ENCODE measurements around the gene SNRPD3. TPM values are rescaled to one million over a fixed set of nuclear protein-coding genes. Genes with fewer than 3 reads are reported as not detected.

Gene SNRPD3
- total and polyA plus RNA-seq, 9 of the 15 experiments (the other 6 are each of a cell fraction or from before 2014, with no cell fraction given): 131 to 366 (median 274) TPM

- no peak for TF ChIP-seq ELK3 (CRISPR knock-in tag; IDR thresholded peaks at IDR 0.05)
- TF ChIP-seq TAF15 (IDR thresholded peaks at IDR 0.05; ENCODE audit: low read depth, low read length): no peak
- TF ChIP-seq ZKSCAN3 (CRISPR knock-in tag; IDR thresholded peaks at IDR 0.05): no peak
- TF ChIP-seq XRCC4 (IDR thresholded peaks at IDR 0.05; ENCODE audit: extremely low read depth, insufficient read depth, insufficient read length): no peak
- TF ChIP-seq, protein P1, sequence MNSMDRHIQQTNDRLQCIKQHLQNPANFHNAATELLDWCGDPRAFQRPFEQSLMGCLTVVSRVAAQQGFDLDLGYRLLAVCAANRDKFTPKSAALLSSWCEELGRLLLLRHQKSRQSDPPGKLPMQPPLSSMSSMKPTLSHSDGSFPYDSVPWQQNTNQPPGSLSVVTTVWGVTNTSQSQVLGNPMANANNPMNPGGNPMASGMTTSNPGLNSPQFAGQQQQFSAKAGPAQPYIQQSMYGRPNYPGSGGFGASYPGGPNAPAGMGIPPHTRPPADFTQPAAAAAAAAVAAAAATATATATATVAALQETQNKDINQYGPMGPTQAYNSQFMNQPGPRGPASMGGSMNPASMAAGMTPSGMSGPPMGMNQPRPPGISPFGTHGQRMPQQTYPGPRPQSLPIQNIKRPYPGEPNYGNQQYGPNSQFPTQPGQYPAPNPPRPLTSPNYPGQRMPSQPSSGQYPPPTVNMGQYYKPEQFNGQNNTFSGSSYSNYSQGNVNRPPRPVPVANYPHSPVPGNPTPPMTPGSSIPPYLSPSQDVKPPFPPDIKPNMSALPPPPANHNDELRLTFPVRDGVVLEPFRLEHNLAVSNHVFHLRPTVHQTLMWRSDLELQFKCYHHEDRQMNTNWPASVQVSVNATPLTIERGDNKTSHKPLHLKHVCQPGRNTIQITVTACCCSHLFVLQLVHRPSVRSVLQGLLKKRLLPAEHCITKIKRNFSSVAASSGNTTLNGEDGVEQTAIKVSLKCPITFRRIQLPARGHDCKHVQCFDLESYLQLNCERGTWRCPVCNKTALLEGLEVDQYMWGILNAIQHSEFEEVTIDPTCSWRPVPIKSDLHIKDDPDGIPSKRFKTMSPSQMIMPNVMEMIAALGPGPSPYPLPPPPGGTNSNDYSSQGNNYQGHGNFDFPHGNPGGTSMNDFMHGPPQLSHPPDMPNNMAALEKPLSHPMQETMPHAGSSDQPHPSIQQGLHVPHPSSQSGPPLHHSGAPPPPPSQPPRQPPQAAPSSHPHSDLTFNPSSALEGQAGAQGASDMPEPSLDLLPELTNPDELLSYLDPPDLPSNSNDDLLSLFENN (IDR thresholded peaks at IDR 0.05; ENCODE audit: low read depth in 2 of 2, low read length in 2 of 2): peak in 1 of 2 experiments; percentile 40; a peak in 1 of 4 replicates
- no peak for TF ChIP-seq DNMT1 (IDR thresholded peaks at IDR 0.05)
- TF ChIP-seq NRF1 (conservative IDR thresholded peaks at IDR 0.05 in 1 of 2, IDR thresholded peaks at IDR 0.05 in 1 of 2): peak; percentile 88 to 89
- TF ChIP-seq DACH1 (IDR thresholded peaks at IDR 0.05; ENCODE audit: partially characterized antibody): no peak
- TF ChIP-seq CC2D1A (IDR thresholded peaks at IDR 0.05): no peak; the same call in 1 of the 2 replicates
- no peak for TF ChIP-seq MYBL2 (IDR thresholded peaks at IDR 0.05; ENCODE audit: low read depth)
- no peak for TF ChIP-seq MYBL2 (CRISPR knock-in tag; IDR thresholded peaks at IDR 0.05; ENCODE audit: borderline replicate concordance)
- peak; percentile 92 for TF ChIP-seq SP1 (CRISPR knock-in tag; IDR thresholded peaks at IDR 0.05)
- no peak for TF ChIP-seq FOXA3 (CRISPR knock-in tag; conservative IDR thresholded peaks at IDR 0.05 in 1 of 2, IDR thresholded peaks at IDR 0.05 in 1 of 2)
- TF ChIP-seq, protein P2, sequence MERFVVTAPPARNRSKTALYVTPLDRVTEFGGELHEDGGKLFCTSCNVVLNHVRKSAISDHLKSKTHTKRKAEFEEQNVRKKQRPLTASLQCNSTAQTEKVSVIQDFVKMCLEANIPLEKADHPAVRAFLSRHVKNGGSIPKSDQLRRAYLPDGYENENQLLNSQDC (CRISPR knock-in tag; IDR thresholded peaks at IDR 0.05): 0 out of 2 replicates have a peak, but pooled peaks have one; percentile 43
- peak; percentile 85 for TF ChIP-seq TBP (optimal IDR thresholded peaks at IDR 0.05; ENCODE audit: low read depth, low read length)
- no peak for TF ChIP-seq E2F5 (CRISPR knock-in tag; IDR thresholded peaks at IDR 0.05)
- no peak for TF ChIP-seq ZSCAN29 (IDR thresholded peaks at IDR 0.05)
- peak; percentile 83 for TF ChIP-seq DIDO1 (tag; IDR thresholded peaks at IDR 0.05; ENCODE audit: low read depth)
- no peak for TF ChIP-seq KLF6 (CRISPR knock-in tag; IDR thresholded peaks at IDR 0.05; ENCODE audit: borderline replicate concordance)
- TF ChIP-seq ETS1 (conservative IDR thresholded peaks at IDR 0.05; ENCODE audit: control insufficient read depth, low read depth, low read length): 0 out of 2 replicates have a peak, but pooled peaks have one; percentile 34
- no peak for TF ChIP-seq ZC3H4 (CRISPR knock-in tag; IDR thresholded peaks at IDR 0.05; ENCODE audit: borderline replicate concordance)
Observed at GRCh38 chr22:24555165-24556039, at the start of gene SNRPD3 (continued).
